Activated CD4-positive, CD25-positive, alpha-beta regulatory T cell (primary cell): ENCODE data around the gene MRPS11.
"Not testable (repeated sequence)": the region's sequence is repeated elsewhere in the genome, so short reads cannot be mapped to it uniquely, and the experiment has no call there.

ENCODE experiments used
- DNase-seq, 4 experiments: peaks; one replicate each; lab custom pipeline; 2025; lab: John Stamatoyannopoulos, UW

The MRPS11 gene

GRCh38 chr15:88454867-88455810 is 12.4 kb upstream of the MRPS11 start:
- DNase-seq = no peak

GRCh38 chr15:88456733-88457132 is 10.8 kb upstream of the MRPS11 start:
- no peak for DNase-seq

GRCh38 chr15:88463870-88464532 is 3.5 kb upstream of the MRPS11 start:
- no peak for DNase-seq

GRCh38 chr15:88465633-88466224 is 1.8 kb upstream of the MRPS11 start:
- no peak for DNase-seq

- no peak for DNase-seq
Measured at GRCh38 chr15:88467935-88468528, 524 bp downstream of the MRPS11 start.

- not testable (repeated sequence) for DNase-seq
Measured at GRCh38 chr15:88468721-88469120, 1.2 kb downstream of the MRPS11 start.

GRCh38 chr15:88469321-88469720 is 1.8 kb downstream of the MRPS11 start:
- DNase-seq = no peak

GRCh38 chr15:88470625-88471372 is 3.3 kb downstream of the MRPS11 start:
- no peak for DNase-seq

GRCh38 chr15:88472225-88472624 is 4.7 kb downstream of the MRPS11 start:
- no peak for DNase-seq

GRCh38 chr15:88473661-88474293 is 6.3 kb downstream of the MRPS11 start:
- not testable (repeated sequence) for DNase-seq

- no peak for DNase-seq
Measured at GRCh38 chr15:88476635-88477060, 9.1 kb downstream of the MRPS11 start.

- DNase-seq = no peak
Measured at GRCh38 chr15:88477126-88477525, 9.6 kb downstream of the MRPS11 start.

- DNase-seq = no peak
Measured at GRCh38 chr15:88477904-88478303, 10.4 kb downstream of the MRPS11 start.

GRCh38 chr15:88479169-88479568 is 11.7 kb downstream of the MRPS11 start:
- no peak for DNase-seq

- no peak for DNase-seq
Measured at GRCh38 chr15:88480981-88481380, 13.5 kb downstream of the MRPS11 start.

- no peak for DNase-seq
Measured at GRCh38 chr15:88482263-88482662, 14.8 kb downstream of the MRPS11 start.

- DNase-seq = no peak
Measured at GRCh38 chr15:88484682-88485331, 17.3 kb downstream of the MRPS11 start.

GRCh38 chr15:88487178-88487795 is 19.8 kb downstream of the MRPS11 start:
- no peak for DNase-seq

- DNase-seq = no peak
Measured at GRCh38 chr15:88487796-88488523, 20.5 kb downstream of the MRPS11 start.
